ENCODE measurements around the gene CRYBB1. TPM values are rescaled to one million over a fixed set of nuclear protein-coding genes. Genes with fewer than 3 reads are reported as not detected.

Gene CRYBB1
- total and polyA plus RNA-seq, 8 donors, result 0.79 to 1.5 (median 1.1) TPM

DNA sequence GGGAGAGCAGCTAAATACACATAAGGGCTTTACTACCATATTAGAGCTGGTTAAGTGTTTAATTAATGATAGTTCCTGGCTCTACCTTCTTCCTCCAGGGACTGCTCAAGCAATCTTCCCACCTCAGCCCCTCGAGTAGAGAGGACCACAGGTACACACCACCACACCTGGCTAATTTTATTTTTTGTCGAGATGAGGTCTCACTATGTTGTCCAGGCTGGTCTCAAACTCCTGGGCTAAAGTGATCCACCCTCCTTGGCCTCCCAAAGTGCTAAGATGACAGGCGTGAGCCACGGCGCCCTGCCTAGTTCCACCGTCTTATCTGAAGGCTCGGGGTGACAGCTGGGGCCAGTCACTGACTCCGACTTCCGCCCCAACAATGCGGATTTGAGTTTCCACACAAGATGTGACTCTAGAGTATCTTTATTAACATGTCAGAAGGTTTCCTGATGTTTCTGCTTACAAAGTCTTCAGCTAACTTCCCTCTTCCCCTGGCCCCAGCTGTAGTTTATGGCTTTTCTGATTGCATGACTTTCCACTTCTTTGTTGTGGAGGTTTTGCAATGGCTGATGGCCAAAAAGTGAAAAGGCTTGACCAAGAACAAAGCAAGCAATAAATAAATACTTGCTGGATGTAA, 44.7 kb downstream of the CRYBB1 start:
- intact Hi-C loops (cut with DNase I), result no loop called here
- H3K4me1 ChIP-seq, result peaks cover 8 to 95% of the 10 kb centered on the region in 2 donors
- peak; percentile 72 for ATAC-seq

DNA sequence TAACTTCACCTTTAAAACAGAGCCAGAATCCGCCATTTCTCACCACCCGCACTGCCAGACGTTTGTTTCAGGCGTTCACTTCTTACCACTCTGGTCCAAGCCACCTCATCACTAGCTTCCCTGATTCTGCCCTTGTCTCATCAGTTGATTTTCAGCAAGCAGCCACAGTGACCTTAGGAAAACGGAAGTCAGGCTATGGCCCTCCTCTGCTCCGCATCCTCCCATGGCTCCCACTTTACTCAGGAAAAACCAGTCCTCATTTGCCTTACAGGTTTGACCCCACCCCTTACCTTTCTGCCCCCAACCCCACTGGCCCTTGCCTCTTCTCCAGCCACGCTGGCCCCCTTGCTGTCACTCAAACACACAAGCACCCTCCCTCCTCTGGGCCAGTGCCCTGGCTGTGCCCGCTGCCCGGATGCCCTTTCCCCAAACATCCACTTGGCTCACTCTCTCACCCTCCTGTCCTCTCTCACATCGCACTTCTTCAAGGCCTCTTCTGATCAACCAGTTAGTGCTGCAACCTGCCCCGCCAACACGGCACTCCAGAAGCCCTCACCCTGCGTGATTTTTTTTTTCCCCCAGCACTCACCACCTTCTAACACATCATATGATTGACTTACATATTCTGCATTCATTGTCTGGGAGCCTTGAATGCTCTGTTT, 46.8 kb downstream of the CRYBB1 start:
- ATAC-seq, result no peak
- TF ChIP-seq, protein P1, sequence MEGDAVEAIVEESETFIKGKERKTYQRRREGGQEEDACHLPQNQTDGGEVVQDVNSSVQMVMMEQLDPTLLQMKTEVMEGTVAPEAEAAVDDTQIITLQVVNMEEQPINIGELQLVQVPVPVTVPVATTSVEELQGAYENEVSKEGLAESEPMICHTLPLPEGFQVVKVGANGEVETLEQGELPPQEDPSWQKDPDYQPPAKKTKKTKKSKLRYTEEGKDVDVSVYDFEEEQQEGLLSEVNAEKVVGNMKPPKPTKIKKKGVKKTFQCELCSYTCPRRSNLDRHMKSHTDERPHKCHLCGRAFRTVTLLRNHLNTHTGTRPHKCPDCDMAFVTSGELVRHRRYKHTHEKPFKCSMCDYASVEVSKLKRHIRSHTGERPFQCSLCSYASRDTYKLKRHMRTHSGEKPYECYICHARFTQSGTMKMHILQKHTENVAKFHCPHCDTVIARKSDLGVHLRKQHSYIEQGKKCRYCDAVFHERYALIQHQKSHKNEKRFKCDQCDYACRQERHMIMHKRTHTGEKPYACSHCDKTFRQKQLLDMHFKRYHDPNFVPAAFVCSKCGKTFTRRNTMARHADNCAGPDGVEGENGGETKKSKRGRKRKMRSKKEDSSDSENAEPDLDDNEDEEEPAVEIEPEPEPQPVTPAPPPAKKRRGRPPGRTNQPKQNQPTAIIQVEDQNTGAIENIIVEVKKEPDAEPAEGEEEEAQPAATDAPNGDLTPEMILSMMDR (IDR thresholded peaks at IDR 0.05), result no peak
- H3K4me1 ChIP-seq, result peaks cover 8 to 81% of the 10 kb centered on the region in 2 donors
- DNase-seq, result no peak
- no peaks in the 10 kb centered on the region for H3K27me3 ChIP-seq
- peaks cover 0 to 3% of the 10 kb centered on the region in 2 donors for H3K36me3 ChIP-seq
- H3K9me3 ChIP-seq, result no peaks in the 10 kb centered on the region
- no peak overlapping the region for H3K4me3 ChIP-seq
- intact Hi-C loops (cut with DNase I), result no loop called here
- H3K27ac ChIP-seq, result no peak overlapping the region

More for the DNA sequence above, 44.7 kb downstream of the CRYBB1 start:
- H3K36me3 ChIP-seq, result no peaks in the 10 kb centered on the region
- peak; percentile 19 to 90 (median 64) for DNase-seq
- H3K27me3 ChIP-seq, result no peaks in the 10 kb centered on the region
- no peak overlapping the region for H3K4me3 ChIP-seq
- H3K27ac ChIP-seq, result peak overlapping the region; percentile 70 to 86
- H3K9me3 ChIP-seq, result no peaks in the 10 kb centered on the region
- TF ChIP-seq, protein P1 (IDR thresholded peaks at IDR 0.05), result no peak

DNA sequence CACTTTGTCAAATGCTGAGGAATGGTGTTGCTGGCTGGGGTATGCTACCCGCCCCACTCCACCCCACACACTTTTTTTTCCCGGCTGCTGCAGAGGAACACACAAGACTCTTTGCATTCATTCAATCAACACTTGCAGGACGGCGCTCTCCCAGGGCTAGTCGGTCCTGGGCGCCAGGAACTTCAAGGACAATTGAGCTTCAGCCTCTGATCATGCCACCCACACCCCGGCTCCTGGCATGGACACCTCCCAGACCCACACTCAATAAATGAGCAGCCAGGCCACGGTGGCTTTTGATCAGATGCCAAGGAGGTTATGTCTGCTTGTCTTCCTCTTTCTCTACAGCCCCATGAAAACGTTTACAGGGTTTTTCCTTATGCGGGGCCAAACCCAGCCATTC, 47.7 kb downstream of the CRYBB1 start:
- Histone ChIP-seq H3K4me1 (peaks cover 8 to 78% of the 10 kb centered on the region in 2 donors), H3K27ac (peak overlapping the region in 1 of 2 donors; percentile 25)

DNA sequence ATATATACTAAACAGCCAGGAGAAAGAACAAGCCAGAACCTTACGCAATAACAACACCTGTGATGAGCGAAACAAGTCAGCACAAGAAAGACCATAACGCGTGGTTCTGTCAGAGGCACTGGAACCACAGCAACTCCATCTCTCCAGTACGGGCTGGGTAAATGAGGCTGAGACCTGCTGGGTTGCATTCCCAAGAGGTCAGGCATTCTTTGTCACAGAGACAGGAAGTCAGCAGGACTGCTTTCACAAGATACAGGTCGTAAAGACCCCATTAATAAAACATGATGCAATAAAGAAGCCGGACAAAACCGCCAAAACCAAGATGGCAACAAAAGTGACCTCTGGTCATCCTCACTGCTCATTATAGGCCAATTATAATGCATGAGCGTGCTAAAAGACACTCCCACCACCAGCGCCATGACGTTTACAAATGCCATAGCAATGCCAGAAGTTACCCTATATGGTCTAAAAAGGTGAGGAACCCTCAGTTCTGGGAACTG, 49.6 kb downstream of the CRYBB1 start:
- intact Hi-C loops (cut with DNase I), result no loop called here
- no peak for DNase-seq
- Histone ChIP-seq H3K9me3 (no peaks in the 10 kb centered on the region), H3K27me3 (no peaks in the 10 kb centered on the region), H3K4me3 (no peak overlapping the region), H3K36me3 (peaks cover 0 to 21% of the 10 kb centered on the region in 2 donors), H3K27ac (no peak overlapping the region), H3K4me1 (peaks cover 8 to 74% of the 10 kb centered on the region in 2 donors)
- TF ChIP-seq, protein P1 (IDR thresholded peaks at IDR 0.05), result no peak
- ATAC-seq, result no peak

More for the DNA sequence above, 47.7 kb downstream of the CRYBB1 start:
- peaks cover 0 to 7% of the 10 kb centered on the region in 2 donors for H3K36me3 ChIP-seq
- no peaks in the 10 kb centered on the region for H3K9me3 ChIP-seq
- TF ChIP-seq, protein P1 (IDR thresholded peaks at IDR 0.05), result no peak
- DNase-seq, result no peak
- H3K27me3 ChIP-seq, result no peaks in the 10 kb centered on the region
- peak; percentile 48 for ATAC-seq
- H3K4me3 ChIP-seq, result no peak overlapping the region
- intact Hi-C loops (cut with DNase I), result no loop called here

DNA sequence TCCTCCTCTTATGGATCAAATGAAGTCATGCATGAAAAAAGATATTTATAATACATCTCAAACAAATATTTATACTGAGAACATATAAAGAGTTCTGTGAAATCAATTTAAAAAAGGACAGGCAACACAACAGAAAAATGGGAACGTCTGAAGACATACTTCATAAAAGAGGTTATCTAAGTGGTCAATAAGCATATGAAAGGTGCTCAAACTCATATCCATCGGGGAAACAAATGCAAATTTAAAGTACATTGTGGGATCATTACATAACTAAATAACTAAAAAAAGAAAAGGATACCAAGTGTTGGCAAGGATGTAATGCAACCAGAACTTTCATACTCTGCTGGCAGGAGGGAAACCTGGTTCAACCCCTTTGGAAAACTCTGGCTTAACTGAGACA, 50.2 kb downstream of the CRYBB1 start:
- Histone ChIP-seq H3K4me1 (peaks cover 8 to 68% of the 10 kb centered on the region in 2 donors), H3K27ac (no peak overlapping the region), H3K9me3 (no peaks in the 10 kb centered on the region), H3K36me3 (peaks cover 0 to 21% of the 10 kb centered on the region in 2 donors), H3K27me3 (no peaks in the 10 kb centered on the region), H3K4me3 (no peak overlapping the region)
- DNase-seq, result no peak
- intact Hi-C loops (cut with DNase I), result no loop called here
- TF ChIP-seq, protein P1 (IDR thresholded peaks at IDR 0.05), result no peak
- no peak for ATAC-seq
